Aorta (tissue), 5 donors: ENCODE data around the gene HMCES. TPM values are rescaled to one million over a fixed set of nuclear protein-coding genes. Genes with fewer than 3 reads are reported as not detected.
A peak's percentile ranks its signal among the peaks of the same experiment; 100 is the strongest.

Source experiments
- ATAC-seq: fragments of 200-7000 bp; cut with Tn5 transposase; one replicate; pipeline ENCODE4 v1.9.1; 2022; ENCODE audit warnings: moderate library complexity; ENCODE audit not compliant: low FRiP score
- DNase-seq, 2 donors: peaks; one replicate each; pipeline ENCODE4 v3.0.0-alpha.2; 2020
- H3K27ac ChIP-seq, 2 donors: one replicate each; pipeline ENCODE4 v1.5.1; 2013; ENCODE audit warnings: low read length in 2 of 2, mild to moderate bottlenecking in 2 of 2, moderate library complexity in 2 of 2, control low read depth in 1 of 2, inconsistent platforms in 1 of 2, low read depth in 1 of 2
- H3K27me3 ChIP-seq, 2 donors: one replicate each; pipeline ENCODE4 v1.6.1; 2013; ENCODE audit warnings: control low read depth in 1 of 2, low read length in 1 of 2, mild to moderate bottlenecking in 1 of 2, moderate library complexity in 1 of 2; ENCODE audit not compliant: insufficient read depth in 2 of 2, control insufficient read depth in 1 of 2
- H3K36me3 ChIP-seq, 2 donors: one replicate each; pipeline ENCODE4 v1.6.1; 2013; ENCODE audit warnings: control low read depth in 1 of 2, low read length in 1 of 2, mild to moderate bottlenecking in 1 of 2; ENCODE audit not compliant: insufficient read depth in 2 of 2, control insufficient read depth in 1 of 2
- H3K4me1 ChIP-seq, 2 donors: one replicate each; pipeline ENCODE4 v1.6.1; 2013; ENCODE audit warnings: low read length in 2 of 2, control low read depth in 1 of 2, mild to moderate bottlenecking in 1 of 2, moderate library complexity in 1 of 2; ENCODE audit not compliant: insufficient read depth in 2 of 2, control insufficient read depth in 1 of 2
- H3K4me3 ChIP-seq, 2 donors: one replicate each; pipeline ENCODE4 v1.5.1; 2013; ENCODE audit warnings: low read length in 2 of 2, control low read depth in 1 of 2, mild to moderate bottlenecking in 1 of 2
- H3K9me3 ChIP-seq: one replicate; pipeline ENCODE4 v1.6.1; 2013; ENCODE audit warnings: mild to moderate bottlenecking, low read length; ENCODE audit not compliant: control insufficient read depth
- WGBS, 2 donors: extraction: QIAGEN DNeasy Blood & Tissue Kit; methylation state at CpG; one replicate each; pipeline ENCODE4 v1.1.7; 2013; 5-methylcytosine and 5-hydroxymethylcytosine counted together
- intact Hi-C, 2 donors: fragments of 100-400 bp; cut with DNase I; formaldehyde crosslinking; loops; one replicate each; pipeline versions ENCODE4 v1.14.2 to v1.15.0; 2022
- long read RNA-seq, 2 donors: library from polyadenylated mRNA; unstranded; transcript quantifications; one replicate each; pipeline ENCODE4 v2.0.0, GENCODE V29; 2020 to 2021
- polyA plus RNA-seq, 2 donors: library from polyadenylated mRNA; stranded (reverse); fragments of 200-250 nt; gene quantifications; one replicate each; pipeline ENCODE4 v1.2.3, GENCODE V29; 2013
- total RNA-seq, 2 donors: library from RNA; stranded (reverse); fragmentation: NEBNext Ultra II Directional; extraction: Animal tissue kit (Norgen Biotek cat#: 25700); gene quantifications; one replicate each; pipeline ENCODE4 v1.2.1, GENCODE V29; 2021
- donor health status: healthy with polysubstance abuse.
- donor health status: Bipolar disorder and iron deficiency.
- donor health status: DM: no; HTN: no; CAD: no.
- donor health status: DM: no; HTN: no; CAD: no.
- donor health status: DM: yes; HTN: yes; CAD: no.

The HMCES gene, protein sequence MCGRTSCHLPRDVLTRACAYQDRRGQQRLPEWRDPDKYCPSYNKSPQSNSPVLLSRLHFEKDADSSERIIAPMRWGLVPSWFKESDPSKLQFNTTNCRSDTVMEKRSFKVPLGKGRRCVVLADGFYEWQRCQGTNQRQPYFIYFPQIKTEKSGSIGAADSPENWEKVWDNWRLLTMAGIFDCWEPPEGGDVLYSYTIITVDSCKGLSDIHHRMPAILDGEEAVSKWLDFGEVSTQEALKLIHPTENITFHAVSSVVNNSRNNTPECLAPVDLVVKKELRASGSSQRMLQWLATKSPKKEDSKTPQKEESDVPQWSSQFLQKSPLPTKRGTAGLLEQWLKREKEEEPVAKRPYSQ
- total RNA-seq = 10 to 100 TPM; 24.3 to 31.9 TPM
- 10 to 100 TPM; 29.6 to 30.0 TPM for polyA plus RNA-seq
- long read RNA-seq, donor 1, transcript HMCES-203 (6 exons, 1,490 nt) = minor isoform, 5 of 105 reads
- long read RNA-seq, donor 1, transcript HMCES-201 (7 exons, 2,515 nt) = major isoform, 83 of 105 reads
- long read RNA-seq, donor 1, partial matches to known transcripts = 7 of 105 reads
- long read RNA-seq, donor 1, other reads (novel, unspliced or antisense) = 10 of 105 reads
- long read RNA-seq, donor 2, transcript HMCES-201 (7 exons, 2,515 nt) = major isoform, 19 of 31 reads
- long read RNA-seq, donor 2, partial matches to known transcripts = 0 of 31 reads
- long read RNA-seq, donor 2, other reads (novel, unspliced or antisense) = 4 of 31 reads

DNA sequence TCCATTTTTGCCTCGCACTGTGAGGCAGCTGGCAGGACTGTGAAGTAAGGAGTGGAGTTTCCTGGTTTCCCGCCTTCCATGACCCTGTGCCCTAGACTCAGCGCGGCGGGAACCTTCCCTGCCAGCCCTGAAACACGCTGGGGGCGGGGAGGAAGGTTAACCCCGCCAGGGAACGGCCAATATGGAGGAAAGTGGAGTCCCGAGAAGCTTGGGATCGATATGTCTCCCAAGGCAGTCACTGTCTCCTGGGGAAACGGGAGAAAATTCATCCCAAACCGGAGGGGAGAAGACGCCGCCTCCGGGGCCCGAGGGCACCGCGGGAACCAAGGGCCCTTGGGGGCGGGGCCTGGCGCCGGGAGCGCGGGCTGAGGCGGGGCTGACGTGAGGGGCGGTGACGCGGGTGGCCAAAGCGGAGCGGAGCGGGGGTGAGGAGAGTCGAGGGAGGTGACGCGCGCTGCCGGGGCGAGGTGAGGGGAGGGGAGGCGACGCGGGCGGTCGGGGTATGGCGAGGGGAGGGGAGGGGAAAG lies at the start of gene HMCES:
Gene HMCES, plus strand, starts transcription at position 432 of the 527 bp plus-strand sequence. CDS start 863 bp downstream, outside the sequence.
- H3K36me3 ChIP-seq = peaks cover 6 to 7% of the 10 kb centered on the region in 2 donors

DNA sequence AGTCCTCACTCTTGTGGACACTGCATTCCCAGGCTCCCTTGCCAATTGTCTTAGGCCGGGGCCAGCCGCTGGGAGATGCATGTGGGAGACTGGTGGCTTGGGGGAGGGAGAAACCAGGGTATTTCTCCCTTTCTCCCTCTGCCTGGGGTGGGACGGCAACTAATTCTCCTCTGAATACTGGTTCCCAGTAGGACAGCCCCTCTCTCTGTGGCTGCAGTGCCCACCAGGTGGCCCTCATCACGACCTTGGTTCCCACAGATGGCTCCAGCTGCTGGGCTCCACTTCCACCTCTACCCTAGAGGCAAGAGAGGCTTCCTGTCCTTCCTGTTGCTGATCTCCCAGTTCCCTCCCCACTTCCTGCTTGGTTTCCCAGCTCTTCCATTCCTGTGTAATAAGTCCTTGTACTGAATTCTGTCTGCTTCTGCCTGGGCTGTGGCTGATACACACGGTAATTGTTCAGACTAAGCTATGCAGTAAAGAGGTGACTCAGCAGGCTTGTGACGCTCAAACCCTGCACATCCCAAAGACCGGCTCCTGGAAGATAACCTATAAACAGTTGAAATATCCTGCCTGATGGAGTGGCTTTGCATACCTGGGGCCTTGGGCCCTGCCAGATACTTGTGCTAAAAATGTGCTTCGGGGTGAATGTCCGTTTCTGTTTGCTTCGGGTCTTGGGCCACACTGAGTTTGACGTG lies 49.6 kb upstream of the HMCES start:
- no peaks in the 10 kb centered on the region for H3K36me3 ChIP-seq
- no peaks in the 10 kb centered on the region for H3K4me1 ChIP-seq
- intact Hi-C loops = no loop called here

More for the DNA sequence above, at the start of gene HMCES:
- 0 to 1% methylated on average over 35 to 44 of the region's 44 CpGs for WGBS, 2 donors
- H3K27ac ChIP-seq = peak within 1 kb of the TSS in 1 of 2 donors; percentile 49
- H3K4me1 ChIP-seq = no peaks in the 10 kb centered on the region
- peak within 1 kb of the TSS; percentile 68 to 76 for H3K4me3 ChIP-seq
- no peaks in the 10 kb centered on the region for H3K27me3 ChIP-seq
- intact Hi-C loops = loop anchor here in 1 of 2 donors (5.0 kb wide), 1 partner anchor 34 kb away; no protein-coding TSS in a partner anchor
- no peaks in the 10 kb centered on the region for H3K9me3 ChIP-seq
- ATAC-seq (peak; percentile 98), DNase-seq (peak; percentile 96 to 98)

DNA sequence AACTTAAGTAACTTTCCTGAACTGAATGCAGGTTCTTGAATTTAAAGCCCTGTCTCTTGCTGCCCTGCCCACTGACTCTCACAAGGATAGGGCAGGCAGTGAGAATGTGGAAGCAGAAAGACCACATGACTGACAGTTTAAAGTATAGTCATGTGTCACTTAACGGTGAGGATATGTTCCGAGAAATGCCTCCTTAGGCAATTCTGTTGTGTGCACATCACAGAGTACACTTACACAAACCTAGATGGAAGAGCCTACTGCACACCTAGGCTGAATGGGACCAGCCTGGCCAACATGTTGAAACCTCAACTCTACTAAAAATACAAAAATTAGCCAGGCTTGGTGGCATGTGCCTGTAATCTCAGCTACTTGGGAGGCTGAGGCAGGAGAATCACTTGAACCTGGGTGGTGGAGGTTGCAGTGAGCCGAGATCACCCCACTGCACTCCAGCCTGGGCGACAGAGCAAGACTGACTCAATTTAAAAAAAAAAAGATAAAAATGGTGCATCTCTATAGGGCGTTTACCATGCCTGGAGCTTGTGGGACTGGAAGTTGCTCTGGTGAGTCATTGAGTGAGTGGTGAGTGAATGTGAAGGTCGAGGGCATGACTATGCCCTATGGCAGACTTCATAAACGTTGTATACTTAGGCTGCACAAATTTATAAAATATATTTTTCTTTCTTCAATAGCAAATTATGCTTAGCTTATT lies 48.2 kb upstream of the HMCES start:
- Histone ChIP-seq H3K36me3 (no peaks in the 10 kb centered on the region), H3K4me3 (no peak overlapping the region), H3K9me3 (no peaks in the 10 kb centered on the region), H3K4me1 (no peaks in the 10 kb centered on the region), H3K27ac (no peak overlapping the region), H3K27me3 (no peaks in the 10 kb centered on the region)
- peak in 1 of 2 donors; percentile 24 for DNase-seq
- intact Hi-C loops = no loop called here
- no peak for ATAC-seq
- WGBS, 2 donors = 65 to 69% methylated on average over 7 of the region's 7 CpGs

More for the DNA sequence above, 49.6 kb upstream of the HMCES start:
- ATAC-seq (no peak), DNase-seq (peak in 1 of 2 donors; percentile 55)
- Histone ChIP-seq H3K27me3 (no peaks in the 10 kb centered on the region), H3K27ac (no peak overlapping the region), H3K9me3 (no peaks in the 10 kb centered on the region), H3K4me3 (no peak overlapping the region)
- 79 to 84% methylated on average over 11 of the region's 11 CpGs for WGBS, 2 donors

DNA sequence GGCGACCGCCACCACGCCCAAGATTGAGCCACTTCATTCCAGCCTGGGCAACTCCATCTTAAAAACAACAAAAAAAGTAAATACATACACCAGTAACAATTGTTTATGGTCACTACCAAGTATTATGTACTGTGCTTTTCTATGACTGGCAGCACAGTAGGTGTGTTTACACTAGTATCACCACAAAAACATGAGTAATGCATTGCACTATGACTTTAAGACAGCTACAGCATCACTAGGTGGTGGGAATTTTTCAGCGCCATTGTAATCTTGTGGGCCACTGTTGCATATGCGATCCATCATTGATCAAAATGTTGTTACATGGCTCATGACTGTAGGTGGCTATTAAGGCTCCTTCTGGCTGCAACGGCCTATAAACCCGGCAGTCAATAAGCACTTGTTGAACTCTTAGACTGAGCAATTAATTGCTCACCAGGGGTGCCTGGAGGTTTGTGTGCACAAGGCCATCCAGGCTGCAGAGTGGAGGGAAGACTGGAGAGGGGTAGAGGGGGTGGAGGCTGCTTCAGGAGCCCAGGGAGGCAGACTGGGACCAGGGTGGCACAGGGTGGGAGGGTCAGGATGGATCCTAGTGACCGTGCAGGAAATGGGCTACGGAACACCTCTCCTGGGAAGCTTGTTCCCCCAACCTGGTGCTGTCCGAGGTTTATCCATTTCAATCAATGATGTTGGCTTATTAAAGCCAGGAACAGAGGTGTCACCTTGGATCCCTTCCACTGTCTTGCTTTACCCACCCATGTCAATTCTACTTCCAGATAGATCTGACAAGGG lies 47.1 kb upstream of the HMCES start:
- intact Hi-C loops = no loop called here
- no peaks in the 10 kb centered on the region for H3K27me3 ChIP-seq
- H3K36me3 ChIP-seq = no peaks in the 10 kb centered on the region
- H3K27ac ChIP-seq = no peak overlapping the region
- no peaks in the 10 kb centered on the region for H3K9me3 ChIP-seq
- DNase-seq (peak in 1 of 2 donors; percentile 56), ATAC-seq (no peak)
- H3K4me3 ChIP-seq = no peak overlapping the region
- 75 to 78% methylated on average over 10 of the region's 10 CpGs for WGBS, 2 donors
- H3K4me1 ChIP-seq = no peaks in the 10 kb centered on the region

DNA sequence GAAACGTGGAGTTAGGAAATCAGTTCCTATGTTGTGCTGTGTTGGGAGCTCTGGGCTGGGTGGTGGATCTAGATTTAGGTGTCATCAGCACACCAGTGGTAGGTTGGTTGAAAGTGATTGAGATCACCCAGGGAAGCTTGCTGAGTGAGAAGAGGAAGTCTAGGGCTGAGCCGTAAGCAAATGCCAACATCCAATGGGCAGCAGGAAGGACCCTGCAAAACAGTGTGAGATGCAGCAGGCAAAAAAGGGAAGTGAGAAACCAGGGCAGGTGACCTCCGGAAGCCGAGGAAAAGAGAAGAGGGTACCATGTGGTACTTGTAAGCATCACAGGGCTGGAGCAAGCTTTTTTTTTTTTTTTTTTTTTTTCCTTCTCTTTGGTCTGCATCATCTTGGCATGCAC lies 45.1 kb upstream of the HMCES start:
- Histone ChIP-seq H3K4me3 (no peak overlapping the region), H3K4me1 (no peaks in the 10 kb centered on the region), H3K27me3 (no peaks in the 10 kb centered on the region), H3K36me3 (no peaks in the 10 kb centered on the region), H3K27ac (no peak overlapping the region), H3K9me3 (no peaks in the 10 kb centered on the region)
- ATAC-seq (peak; percentile 67), DNase-seq (peak in 1 of 2 donors; percentile 87)
- intact Hi-C loops = no loop called here
- 67% methylated on average over 4 of the region's 4 CpGs for WGBS, 2 donors

DNA sequence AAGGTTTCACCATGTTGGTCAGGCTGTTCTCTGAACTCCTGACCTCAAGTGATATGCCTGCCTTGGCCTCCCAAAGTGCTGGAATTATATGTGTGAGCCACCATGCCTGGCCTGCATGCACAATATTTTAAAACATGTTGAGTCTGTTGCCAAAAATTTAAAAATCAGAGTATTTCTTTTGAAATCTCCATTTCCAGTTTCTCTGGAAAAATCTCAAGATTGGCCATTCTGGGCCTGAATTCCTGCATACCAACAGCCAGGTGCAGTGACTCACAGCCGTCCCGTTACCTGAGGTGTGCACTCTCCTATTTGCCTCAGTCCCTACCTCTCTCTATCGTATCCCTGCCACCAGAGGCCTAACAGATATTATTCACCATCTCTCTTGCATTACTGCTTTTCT lies 44.2 kb upstream of the HMCES start:
- no peaks in the 10 kb centered on the region for H3K4me1 ChIP-seq
- H3K27ac ChIP-seq = no peak overlapping the region
- intact Hi-C loops = no loop called here
- H3K9me3 ChIP-seq = no peaks in the 10 kb centered on the region
- H3K36me3 ChIP-seq = no peaks in the 10 kb centered on the region
- H3K27me3 ChIP-seq = no peaks in the 10 kb centered on the region
- 83 to 91% methylated on average over 3 of the region's 3 CpGs for WGBS, 2 donors
- ATAC-seq (no peak), DNase-seq (no peak)
- H3K4me3 ChIP-seq = no peak overlapping the region

DNA sequence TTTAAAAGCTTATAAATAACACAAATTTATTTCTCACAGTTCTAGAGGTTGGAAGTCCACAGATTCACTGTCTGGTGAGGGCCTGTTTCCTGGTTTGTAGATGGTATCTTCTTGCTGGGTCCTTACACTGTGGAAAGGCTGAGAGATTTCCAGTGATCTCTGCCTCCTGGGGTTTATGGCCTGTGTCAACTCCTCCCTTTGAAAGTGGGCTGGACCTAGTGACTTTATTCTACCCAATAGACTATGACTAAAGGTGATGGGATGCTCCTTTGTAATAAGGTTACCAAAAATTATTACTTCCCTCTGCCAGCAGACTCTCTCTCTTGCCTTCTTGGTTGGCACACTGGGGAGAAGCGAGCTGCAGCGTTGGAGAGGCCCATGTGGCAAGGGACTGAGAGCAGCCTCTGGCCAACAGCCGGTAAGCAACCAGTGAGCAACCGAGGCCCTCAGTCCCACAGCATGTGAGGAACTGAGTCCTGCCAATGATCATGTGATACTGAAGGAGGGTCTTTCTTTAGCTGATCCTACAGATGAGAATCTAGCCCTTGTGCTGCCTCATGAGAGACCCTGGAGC lies 43.2 kb upstream of the HMCES start:
- no peak for ATAC-seq
- no peaks in the 10 kb centered on the region for H3K4me1 ChIP-seq

More for the DNA sequence above, 43.2 kb upstream of the HMCES start:
- no peaks in the 10 kb centered on the region for H3K27me3 ChIP-seq
- no peaks in the 10 kb centered on the region for H3K36me3 ChIP-seq
- no peak overlapping the region for H3K27ac ChIP-seq
- H3K4me3 ChIP-seq = no peak overlapping the region
- H3K9me3 ChIP-seq = no peaks in the 10 kb centered on the region
- 92 to 93% methylated on average over 4 of the region's 4 CpGs for WGBS, 2 donors
- intact Hi-C loops = no loop called here
- DNase-seq = no peak
